HepG2 (cell line): ENCODE data around the gene PTAR1. TPM values are rescaled to one million over a fixed set of nuclear protein-coding genes. Genes with fewer than 3 reads are reported as not detected.

ENCODE experiments used
- ARHGAP35 ChIP-seq: sonication (generic); formaldehyde crosslinking; IDR thresholded peaks from 2 replicates; pipeline ENCODE4 v1.9.0; 2022; ENCODE audit warnings: mild to moderate bottlenecking, inconsistent platforms, moderate library complexity, missing genetic modification reagents, borderline replicate concordance
- CBFB ChIP-seq: sonication (generic); formaldehyde crosslinking; IDR thresholded peaks from 2 replicates; pipeline ENCODE4 v1.4.0; 2020; ENCODE audit warnings: missing genetic modification reagents
- ELF4 ChIP-seq: sonication (generic); formaldehyde crosslinking; IDR thresholded peaks from 2 replicates; pipeline ENCODE4 v1.5.0; 2020; ENCODE audit warnings: missing genetic modification reagents, mild to moderate bottlenecking, moderate library complexity, borderline replicate concordance
- FOXC1 ChIP-seq: sonication (generic); formaldehyde crosslinking; IDR thresholded peaks from 2 replicates; pipeline ENCODE4 v1.8.0; 2022; ENCODE audit warnings: mild to moderate bottlenecking, missing genetic modification reagents, borderline replicate concordance
- MED8 ChIP-seq: sonication (generic); formaldehyde crosslinking; IDR thresholded peaks from 2 replicates; pipeline ENCODE4 v1.8.1; 2023; ENCODE audit warnings: mild to moderate bottlenecking, missing genetic modification reagents; ENCODE audit not compliant: insufficient replicate concordance
- NCOA2 ChIP-seq: sonication (generic); formaldehyde crosslinking; IDR thresholded peaks from 2 replicates; pipeline ENCODE4 v1.8.0; 2022; ENCODE audit warnings: inconsistent platforms
- PTBP1 ChIP-seq: fragments of 200-400 bp; formaldehyde crosslinking; IDR thresholded peaks from 2 replicates; pipeline ENCODE4 v1.6.1; 2018; ENCODE audit warnings: low read length, low read depth; ENCODE audit not compliant: poor library complexity, severe bottlenecking
- SCMH1 ChIP-seq: sonication (generic); formaldehyde crosslinking; IDR thresholded peaks from 2 replicates; pipeline ENCODE4 v1.9.0; 2021; ENCODE audit warnings: missing genetic modification reagents, mild to moderate bottlenecking, borderline replicate concordance
- SMAD1 ChIP-seq: sonication (generic); formaldehyde crosslinking; IDR thresholded peaks from 2 replicates; pipeline ENCODE4 v1.4.0; 2020; ENCODE audit warnings: missing genetic modification reagents, low read depth, mild to moderate bottlenecking, borderline replicate concordance
- ZFAT ChIP-seq: sonication (generic); formaldehyde crosslinking; conservative IDR thresholded peaks from 2 replicates; pipeline ENCODE4 v1.8.1; 2023; ENCODE audit warnings: missing genetic modification reagents, inconsistent platforms
- ZFP41 ChIP-seq: sonication (generic); formaldehyde crosslinking; IDR thresholded peaks from 2 replicates; pipeline ENCODE4 v1.4.0; 2020; ENCODE audit warnings: mild to moderate bottlenecking, missing genetic modification reagents, borderline replicate concordance
- ZKSCAN1 ChIP-seq: fragments of 150-350 bp; IDR thresholded peaks from 2 replicates; pipeline ENCODE4 v1.6.1; 2014; ENCODE audit warnings: low read length
- ZNF335 ChIP-seq: sonication (generic); formaldehyde crosslinking; IDR thresholded peaks from 2 replicates; pipeline ENCODE4 v1.4.0; 2020; ENCODE audit warnings: missing genetic modification reagents
- ZNF343 ChIP-seq: sonication (generic); formaldehyde crosslinking; IDR thresholded peaks from 2 replicates; pipeline ENCODE4 v1.4.0; 2020; ENCODE audit warnings: mild to moderate bottlenecking, missing genetic modification reagents
- ZNF367 ChIP-seq: sonication (generic); formaldehyde crosslinking; IDR thresholded peaks from 2 replicates; pipeline ENCODE4 v1.4.0; 2020; ENCODE audit warnings: missing genetic modification reagents, borderline replicate concordance
- ZNF468 ChIP-seq: sonication (generic); formaldehyde crosslinking; IDR thresholded peaks from 2 replicates; pipeline ENCODE4 v1.8.0; 2022; ENCODE audit warnings: mild to moderate bottlenecking, moderate library complexity, missing genetic modification reagents
- ZNF782 ChIP-seq: sonication (generic); formaldehyde crosslinking; IDR thresholded peaks from 2 replicates; pipeline ENCODE4 v1.4.0; 2020; ENCODE audit warnings: missing genetic modification reagents, mild to moderate bottlenecking, borderline replicate concordance
- ZNF850 ChIP-seq: sonication (generic); formaldehyde crosslinking; conservative IDR thresholded peaks from 2 replicates; pipeline ENCODE4 v1.9.0; 2021; ENCODE audit warnings: mild to moderate bottlenecking, missing genetic modification reagents
- ZNF878 ChIP-seq: sonication (generic); formaldehyde crosslinking; IDR thresholded peaks from 2 replicates; pipeline ENCODE4 v1.8.1; 2023; ENCODE audit warnings: mild to moderate bottlenecking, missing genetic modification reagents, moderate library complexity
- polyA plus RNA-seq, 8 experiments: library from polyadenylated mRNA; depleted of rRNA in 3 of 8; stranded (reverse) in 7 of 8; unstranded in 1 of 8; fragments of >200 nt; fragmentation: Illumina TruSeq in 4 of 8; extraction: Trizol in 4 of 8; gene quantifications; 2 replicates each; pipeline versions ENCODE4 v1.2.1 to v1.2.3, GENCODE V29; 2011 to 2016; ENCODE audit warnings: low read depth in 4 of 8, missing spikeins in 1 of 8, mixed read lengths in 1 of 8; ENCODE audit not compliant: insufficient read depth in 1 of 8
- total RNA-seq, 5 experiments: library from RNA; depleted of rRNA; stranded (reverse); fragments of >200 nt; fragmentation: Illumina TruSeq; extraction: Trizol; gene quantifications; 2 replicates each; pipeline ENCODE4 v1.2.3, GENCODE V29; 2016; ENCODE audit warnings: low read depth in 1 of 5
- TF ChIP-seq, protein P1 (sequence below): sonication (generic); formaldehyde crosslinking; IDR thresholded peaks from 2 replicates; pipeline ENCODE4 v1.4.0; 2020; ENCODE audit warnings: missing genetic modification reagents, borderline replicate concordance
- TF ChIP-seq, protein P2 (sequence below): fragments of 450-650 bp; IDR thresholded peaks from 2 replicates; pipeline ENCODE4 v1.6.1; 2017; ENCODE audit warnings: mild to moderate bottlenecking
- TF ChIP-seq, protein P3 (sequence below): sonication (generic); formaldehyde crosslinking; IDR thresholded peaks from 2 replicates; pipeline ENCODE4 v1.4.0; 2020; ENCODE audit warnings: mild to moderate bottlenecking, low read depth, missing genetic modification reagents

The PTAR1 gene
- total and polyA plus RNA-seq, 2 of the 13 experiments (the other 11 are each of a cell fraction or from before 2014, with no cell fraction given): 26.5 to 42.1 TPM

DNA sequence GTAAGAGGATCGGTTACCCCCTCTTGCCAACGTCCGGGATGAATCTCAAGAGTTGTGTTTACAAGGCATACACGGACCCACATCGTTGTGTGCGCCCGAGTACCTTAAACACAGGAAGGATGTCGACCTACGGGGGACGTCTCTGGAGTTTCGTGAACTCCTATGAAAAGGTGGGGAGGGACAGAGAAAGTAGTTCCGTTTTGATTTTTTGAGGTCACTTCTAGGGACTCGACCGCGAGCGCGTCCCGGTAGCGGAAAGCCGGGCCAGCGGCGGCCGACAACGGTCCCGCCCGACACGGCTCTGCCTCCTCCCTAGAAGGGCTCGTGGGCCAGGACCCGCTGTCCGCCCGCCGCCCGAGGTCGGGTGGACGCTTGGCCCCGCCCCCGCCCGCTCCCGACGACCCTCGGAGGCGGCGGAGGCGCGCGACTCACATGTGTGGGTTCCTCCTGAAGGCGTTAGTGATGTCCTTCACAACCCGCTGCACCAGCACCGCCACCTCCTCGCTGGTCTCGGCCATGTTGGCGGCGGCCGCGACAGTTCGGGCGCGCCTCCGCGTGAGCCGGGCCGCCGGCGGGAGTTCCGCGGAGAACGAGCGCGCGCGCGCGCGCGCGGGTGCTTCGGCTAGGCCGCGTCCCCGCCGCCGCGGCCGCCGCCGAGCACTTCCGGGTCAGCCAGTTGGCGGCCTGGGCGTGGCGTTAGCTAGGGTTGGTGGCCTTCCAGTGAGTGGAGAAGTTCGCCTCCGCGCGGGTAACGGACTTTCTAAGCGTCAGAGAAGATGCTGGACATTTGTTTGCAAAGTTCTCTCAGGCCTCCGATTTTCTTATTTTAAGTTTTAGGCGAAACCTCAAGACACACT is at the start of gene PTAR1 (continued):
- TF ChIP-seq ZFAT (no peak), ZNF343 (CRISPR knock-in tag) (peak; percentile 53; the same call in 1 of the 2 replicates), ZFP41 (CRISPR knock-in tag) (no peak), SCMH1 (CRISPR knock-in tag) (no peak), SMAD1 (CRISPR knock-in tag) (no peak), CBFB (CRISPR knock-in tag) (no peak), FOXC1 (CRISPR knock-in tag) (peak; percentile 75; the same call in 1 of the 2 replicates), MED8 (no peak), ZNF850 (CRISPR knock-in tag) (peak; percentile 92; the same call in 1 of the 2 replicates), NCOA2 (CRISPR knock-in tag) (no peak), ZNF468 (CRISPR knock-in tag) (no peak), ZNF878 (no peak), PTBP1 (no peak), ARHGAP35 (CRISPR knock-in tag) (no peak), ZKSCAN1 (no peak), ZNF335 (CRISPR knock-in tag) (no peak), ZNF782 (CRISPR knock-in tag) (no peak), ELF4 (no peak), ZNF367 (no peak; the same call in 1 of the 2 replicates)
- TF ChIP-seq, protein P1, sequence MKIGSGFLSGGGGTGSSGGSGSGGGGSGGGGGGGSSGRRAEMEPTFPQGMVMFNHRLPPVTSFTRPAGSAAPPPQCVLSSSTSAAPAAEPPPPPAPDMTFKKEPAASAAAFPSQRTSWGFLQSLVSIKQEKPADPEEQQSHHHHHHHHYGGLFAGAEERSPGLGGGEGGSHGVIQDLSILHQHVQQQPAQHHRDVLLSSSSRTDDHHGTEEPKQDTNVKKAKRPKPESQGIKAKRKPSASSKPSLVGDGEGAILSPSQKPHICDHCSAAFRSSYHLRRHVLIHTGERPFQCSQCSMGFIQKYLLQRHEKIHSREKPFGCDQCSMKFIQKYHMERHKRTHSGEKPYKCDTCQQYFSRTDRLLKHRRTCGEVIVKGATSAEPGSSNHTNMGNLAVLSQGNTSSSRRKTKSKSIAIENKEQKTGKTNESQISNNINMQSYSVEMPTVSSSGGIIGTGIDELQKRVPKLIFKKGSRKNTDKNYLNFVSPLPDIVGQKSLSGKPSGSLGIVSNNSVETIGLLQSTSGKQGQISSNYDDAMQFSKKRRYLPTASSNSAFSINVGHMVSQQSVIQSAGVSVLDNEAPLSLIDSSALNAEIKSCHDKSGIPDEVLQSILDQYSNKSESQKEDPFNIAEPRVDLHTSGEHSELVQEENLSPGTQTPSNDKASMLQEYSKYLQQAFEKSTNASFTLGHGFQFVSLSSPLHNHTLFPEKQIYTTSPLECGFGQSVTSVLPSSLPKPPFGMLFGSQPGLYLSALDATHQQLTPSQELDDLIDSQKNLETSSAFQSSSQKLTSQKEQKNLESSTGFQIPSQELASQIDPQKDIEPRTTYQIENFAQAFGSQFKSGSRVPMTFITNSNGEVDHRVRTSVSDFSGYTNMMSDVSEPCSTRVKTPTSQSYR: no peak
- TF ChIP-seq, protein P2, sequence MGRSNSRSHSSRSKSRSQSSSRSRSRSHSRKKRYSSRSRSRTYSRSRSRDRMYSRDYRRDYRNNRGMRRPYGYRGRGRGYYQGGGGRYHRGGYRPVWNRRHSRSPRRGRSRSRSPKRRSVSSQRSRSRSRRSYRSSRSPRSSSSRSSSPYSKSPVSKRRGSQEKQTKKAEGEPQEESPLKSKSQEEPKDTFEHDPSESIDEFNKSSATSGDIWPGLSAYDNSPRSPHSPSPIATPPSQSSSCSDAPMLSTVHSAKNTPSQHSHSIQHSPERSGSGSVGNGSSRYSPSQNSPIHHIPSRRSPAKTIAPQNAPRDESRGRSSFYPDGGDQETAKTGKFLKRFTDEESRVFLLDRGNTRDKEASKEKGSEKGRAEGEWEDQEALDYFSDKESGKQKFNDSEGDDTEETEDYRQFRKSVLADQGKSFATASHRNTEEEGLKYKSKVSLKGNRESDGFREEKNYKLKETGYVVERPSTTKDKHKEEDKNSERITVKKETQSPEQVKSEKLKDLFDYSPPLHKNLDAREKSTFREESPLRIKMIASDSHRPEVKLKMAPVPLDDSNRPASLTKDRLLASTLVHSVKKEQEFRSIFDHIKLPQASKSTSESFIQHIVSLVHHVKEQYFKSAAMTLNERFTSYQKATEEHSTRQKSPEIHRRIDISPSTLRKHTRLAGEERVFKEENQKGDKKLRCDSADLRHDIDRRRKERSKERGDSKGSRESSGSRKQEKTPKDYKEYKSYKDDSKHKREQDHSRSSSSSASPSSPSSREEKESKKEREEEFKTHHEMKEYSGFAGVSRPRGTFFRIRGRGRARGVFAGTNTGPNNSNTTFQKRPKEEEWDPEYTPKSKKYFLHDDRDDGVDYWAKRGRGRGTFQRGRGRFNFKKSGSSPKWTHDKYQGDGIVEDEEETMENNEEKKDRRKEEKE: no peak
- TF ChIP-seq, protein P3, sequence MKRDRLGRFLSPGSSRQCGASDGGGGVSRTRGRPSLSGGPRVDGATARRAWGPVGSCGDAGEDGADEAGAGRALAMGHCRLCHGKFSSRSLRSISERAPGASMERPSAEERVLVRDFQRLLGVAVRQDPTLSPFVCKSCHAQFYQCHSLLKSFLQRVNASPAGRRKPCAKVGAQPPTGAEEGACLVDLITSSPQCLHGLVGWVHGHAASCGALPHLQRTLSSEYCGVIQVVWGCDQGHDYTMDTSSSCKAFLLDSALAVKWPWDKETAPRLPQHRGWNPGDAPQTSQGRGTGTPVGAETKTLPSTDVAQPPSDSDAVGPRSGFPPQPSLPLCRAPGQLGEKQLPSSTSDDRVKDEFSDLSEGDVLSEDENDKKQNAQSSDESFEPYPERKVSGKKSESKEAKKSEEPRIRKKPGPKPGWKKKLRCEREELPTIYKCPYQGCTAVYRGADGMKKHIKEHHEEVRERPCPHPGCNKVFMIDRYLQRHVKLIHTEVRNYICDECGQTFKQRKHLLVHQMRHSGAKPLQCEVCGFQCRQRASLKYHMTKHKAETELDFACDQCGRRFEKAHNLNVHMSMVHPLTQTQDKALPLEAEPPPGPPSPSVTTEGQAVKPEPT (CRISPR knock-in tag): no peak
